H9 (cell line): Measurements from ENCODE around the gene FAHD2A. TPM values are rescaled to one million over a fixed set of nuclear protein-coding genes. Genes with fewer than 3 reads are reported as not detected.
"Not testable (repeated sequence)": the region's sequence is repeated elsewhere in the genome, so short reads cannot be mapped to it uniquely, and the experiment has no call there.

Experiments
- DNase-seq: peaks from one replicate; pipeline ENCODE4 v3.0.0-alpha.2; 2017
- H2AFZ ChIP-seq: one replicate; pipeline ENCODE4 v1.6.1; 2013; ENCODE audit warnings: mild to moderate bottlenecking, low read length, control low read depth, moderate library complexity
- H2AK5ac ChIP-seq: 2 replicates; pipeline ENCODE4 v1.6.1; 2013; ENCODE audit warnings: low read length, control low read depth, mixed read lengths; ENCODE audit not compliant: insufficient read length
- H2BK120ac ChIP-seq: one replicate; pipeline ENCODE4 v1.6.1; 2013; ENCODE audit warnings: low read depth, mild to moderate bottlenecking, low read length, control low read depth, inconsistent platforms; ENCODE audit not compliant: poor library complexity, severe bottlenecking
- H2BK12ac ChIP-seq: 2 replicates; pipeline ENCODE4 v1.6.1; 2013; ENCODE audit warnings: low read length, control low read depth, mixed read lengths, low read depth; ENCODE audit not compliant: insufficient read length
- H2BK15ac ChIP-seq: 2 replicates; pipeline ENCODE4 v1.6.1; 2013; ENCODE audit warnings: low read depth, low read length, control low read depth
- H2BK20ac ChIP-seq: one replicate; pipeline ENCODE4 v1.6.1; 2013; ENCODE audit warnings: low read depth, mild to moderate bottlenecking, low read length, control low read depth, inconsistent platforms; ENCODE audit not compliant: poor library complexity, severe bottlenecking
- H2BK5ac ChIP-seq: 2 replicates; pipeline ENCODE4 v1.6.1; 2013; ENCODE audit warnings: low read length, control low read depth, mixed read lengths; ENCODE audit not compliant: insufficient read length
- H3K14ac ChIP-seq: 2 replicates; pipeline ENCODE4 v1.6.1; 2013; ENCODE audit warnings: low read length, control low read depth; ENCODE audit not compliant: insufficient read depth
- H3K18ac ChIP-seq: 2 replicates; pipeline ENCODE4 v1.6.1; 2013; ENCODE audit warnings: low read depth, mild to moderate bottlenecking, mixed read lengths, low read length, control low read depth; ENCODE audit not compliant: insufficient read length
- H3K23ac ChIP-seq: 2 replicates; pipeline ENCODE4 v1.6.1; 2013; ENCODE audit warnings: low read length, control low read depth, mixed read lengths, low read depth; ENCODE audit not compliant: insufficient read length
- H3K23me2 ChIP-seq: 2 replicates; pipeline ENCODE4 v1.6.1; 2013; ENCODE audit warnings: low read depth, mild to moderate bottlenecking, mixed read lengths, low read length, control low read depth; ENCODE audit not compliant: insufficient read length, poor library complexity, severe bottlenecking
- H3K27ac ChIP-seq: 2 replicates; pipeline ENCODE4 v1.5.1; 2013; ENCODE audit warnings: low read length, control low read depth, mixed read lengths, low read depth; ENCODE audit not compliant: insufficient read length
- H3K27me3 ChIP-seq: 2 replicates; pipeline ENCODE4 v1.6.1; 2013; ENCODE audit warnings: low read length, control low read depth, inconsistent platforms; ENCODE audit not compliant: insufficient read depth
- H3K4ac ChIP-seq: 2 replicates; pipeline ENCODE4 v1.6.1; 2013; ENCODE audit warnings: low read depth, mild to moderate bottlenecking, control low read depth, inconsistent platforms, low read length, moderate library complexity
- H3K4me1 ChIP-seq: 2 replicates; pipeline ENCODE4 v1.6.1; 2013; ENCODE audit warnings: low read length, control low read depth, inconsistent platforms; ENCODE audit not compliant: insufficient read depth
- H3K4me2 ChIP-seq: 2 replicates; pipeline ENCODE4 v1.6.1; 2013; ENCODE audit warnings: low read length, control low read depth, mixed read lengths; ENCODE audit not compliant: insufficient read length, insufficient read depth
- H3K56ac ChIP-seq: 2 replicates; pipeline ENCODE4 v1.6.1; 2013; ENCODE audit warnings: low read depth, mild to moderate bottlenecking, mixed read lengths, low read length, control low read depth; ENCODE audit not compliant: insufficient read length
- H3K79me1 ChIP-seq: 2 replicates; pipeline ENCODE4 v1.6.1; 2013; ENCODE audit warnings: low read depth, mild to moderate bottlenecking, moderate library complexity, low read length, control low read depth, inconsistent platforms; ENCODE audit not compliant: insufficient read depth, poor library complexity, severe bottlenecking
- H3K79me2 ChIP-seq: 2 replicates; pipeline ENCODE4 v1.6.1; 2013; ENCODE audit warnings: low read length, control low read depth, inconsistent platforms; ENCODE audit not compliant: insufficient read depth
- H3K9ac ChIP-seq: 2 replicates; pipeline ENCODE4 v1.6.1; 2013; ENCODE audit warnings: low read length, control low read depth, mixed read lengths; ENCODE audit not compliant: insufficient read length; ENCODE audit errors: extremely low read depth
- H3K9me3 ChIP-seq: one replicate; pipeline ENCODE4 v1.6.1; 2013; ENCODE audit warnings: low read depth, low read length, inconsistent platforms; ENCODE audit not compliant: control insufficient read depth
- H3T11ph ChIP-seq: one replicate; pipeline ENCODE4 v1.6.1; 2013; ENCODE audit warnings: mild to moderate bottlenecking, low read length, control low read depth, inconsistent platforms
- H4K20me1 ChIP-seq: one replicate; pipeline ENCODE4 v1.6.1; 2013; ENCODE audit not compliant: control insufficient read depth, insufficient read length, insufficient read depth
- H4K5ac ChIP-seq: 2 replicates; pipeline ENCODE4 v1.6.1; 2013; ENCODE audit warnings: low read depth, mild to moderate bottlenecking, mixed read lengths, low read length, control low read depth; ENCODE audit not compliant: insufficient read length
- H4K8ac ChIP-seq: replicated peaks from 2 replicates; pipeline ENCODE4 v1.6.1; 2013; ENCODE audit warnings: low read length, control low read depth, mixed read lengths, low read depth; ENCODE audit not compliant: insufficient read length
- H4K91ac ChIP-seq: 2 replicates; pipeline ENCODE4 v1.6.1; 2013; ENCODE audit warnings: low read depth, mild to moderate bottlenecking, moderate library complexity, mixed read lengths, low read length, control low read depth; ENCODE audit not compliant: insufficient read length
- H3K27ac Mint-ChIP-seq, 3 experiments: 2 replicates in 2 of 3; 3 replicates in 1 of 3; pipeline ENCODE4 v1.8.0; 2020 to 2021; ENCODE audit warnings: mixed read lengths in 3 of 3, mild to moderate bottlenecking in 1 of 3, moderate library complexity in 1 of 3
- H3K27me3 Mint-ChIP-seq: 2 replicates; pipeline ENCODE4 v1.8.0; 2021; ENCODE audit warnings: low read depth, mild to moderate bottlenecking, moderate library complexity, mixed read lengths
- H3K36me3 Mint-ChIP-seq, 3 experiments: 2 replicates in 2 of 3; 3 replicates in 1 of 3; pipeline ENCODE4 v1.8.0; 2020 to 2021; ENCODE audit warnings: low read depth in 3 of 3, mixed read lengths in 3 of 3; ENCODE audit not compliant: insufficient read depth in 1 of 3
- H3K4me1 Mint-ChIP-seq, 2 experiments: 2 replicates each; pipeline ENCODE4 v1.8.0; 2020; ENCODE audit warnings: mixed read lengths in 2 of 2
- H3K4me3 Mint-ChIP-seq, 2 experiments: 2 replicates in 1 of 2; 3 replicates in 1 of 2; pipeline ENCODE4 v1.8.0; 2020 to 2021; ENCODE audit warnings: mild to moderate bottlenecking in 2 of 2, mixed read lengths in 2 of 2, moderate library complexity in 1 of 2
- H3K9me3 Mint-ChIP-seq, 2 experiments: 2 replicates in 1 of 2; 3 replicates in 1 of 2; pipeline ENCODE4 v1.8.0; 2020; ENCODE audit warnings: mild to moderate bottlenecking in 2 of 2, mixed read lengths in 2 of 2, moderate library complexity in 1 of 2
- WGBS: extraction: QIAGEN DNeasy Blood & Tissue Kit; methylation state at CpG from one replicate; pipeline ENCODE4 v1.1.7; 2013; ENCODE audit warnings: missing lambda C conversion rate, low lambda C conversion rate, mixed read lengths; ENCODE audit not compliant: insufficient read length; ENCODE audit errors: extremely low coverage; 5-methylcytosine and 5-hydroxymethylcytosine counted together
- total RNA-seq: library from RNA; stranded (reverse); gene quantifications from 2 replicates; pipeline ENCODE4 v1.2.1, GENCODE V29; 2021
- TF ChIP-seq, protein P1 (sequence below): fragments of 200-600 bp; sonication (generic); conservative IDR thresholded peaks from 3 replicates; pipeline ENCODE4 v1.8.0; 2021; ENCODE audit warnings: antibody characterized with exemption, mild to moderate bottlenecking

Gene FAHD2A
- total RNA-seq, 1 experiment from 2014 or later = 39.8 TPM

DNA sequence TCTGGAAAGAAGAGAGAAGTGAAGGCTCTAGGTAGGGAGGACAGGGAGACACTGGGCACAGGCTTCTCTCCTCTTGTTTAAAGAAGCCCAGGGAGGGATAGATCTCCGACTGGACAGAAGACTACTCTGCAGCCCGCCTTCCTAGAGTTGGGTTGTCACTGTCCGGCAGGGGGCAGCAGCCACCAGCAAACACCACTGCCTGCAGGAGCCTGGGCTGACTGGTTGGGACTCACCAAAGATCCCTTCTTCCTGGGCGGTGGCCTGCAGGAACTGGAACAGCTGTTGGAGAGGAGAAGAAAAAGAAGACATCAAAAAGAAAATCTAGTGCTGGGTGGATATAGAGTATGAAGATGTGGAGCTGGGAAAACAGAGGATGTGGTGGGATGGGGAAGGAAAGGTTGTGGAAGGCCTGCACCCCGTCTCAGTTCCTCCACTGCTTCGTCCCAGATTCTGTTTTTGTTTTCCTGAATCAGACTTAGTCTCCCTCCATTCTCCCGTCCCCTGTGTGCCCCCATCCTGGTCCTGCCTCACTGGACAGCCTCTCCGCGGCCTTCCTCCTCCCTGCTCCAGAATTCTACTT is 11.6 kb downstream of the FAHD2A start:
- not testable (repeated sequence) for H3K79me1 ChIP-seq, H4K5ac ChIP-seq, H3K36me3 Mint-ChIP-seq, H2BK12ac ChIP-seq, H2BK20ac ChIP-seq, H2BK15ac ChIP-seq, H4K8ac ChIP-seq, H2BK5ac ChIP-seq, H3K4me1 ChIP-seq, H3K18ac ChIP-seq, H4K20me1 ChIP-seq, H2BK120ac ChIP-seq, H3K23me2 ChIP-seq, H3K4me2 ChIP-seq, H3T11ph ChIP-seq, H4K91ac ChIP-seq, H3K14ac ChIP-seq, H3K27ac ChIP-seq, H3K9ac ChIP-seq, H3K4me1 Mint-ChIP-seq, H3K9me3 ChIP-seq, H3K23ac ChIP-seq, H3K27me3 ChIP-seq, H2AK5ac ChIP-seq, H3K56ac ChIP-seq, H3K4ac ChIP-seq, H3K4me3 Mint-ChIP-seq, H2AFZ ChIP-seq, H3K27ac Mint-ChIP-seq, H3K9me3 Mint-ChIP-seq, H3K79me2 ChIP-seq
- peaks cover 33% of the 10 kb centered on the region for H3K27me3 Mint-ChIP-seq
- TF ChIP-seq, protein P1, sequence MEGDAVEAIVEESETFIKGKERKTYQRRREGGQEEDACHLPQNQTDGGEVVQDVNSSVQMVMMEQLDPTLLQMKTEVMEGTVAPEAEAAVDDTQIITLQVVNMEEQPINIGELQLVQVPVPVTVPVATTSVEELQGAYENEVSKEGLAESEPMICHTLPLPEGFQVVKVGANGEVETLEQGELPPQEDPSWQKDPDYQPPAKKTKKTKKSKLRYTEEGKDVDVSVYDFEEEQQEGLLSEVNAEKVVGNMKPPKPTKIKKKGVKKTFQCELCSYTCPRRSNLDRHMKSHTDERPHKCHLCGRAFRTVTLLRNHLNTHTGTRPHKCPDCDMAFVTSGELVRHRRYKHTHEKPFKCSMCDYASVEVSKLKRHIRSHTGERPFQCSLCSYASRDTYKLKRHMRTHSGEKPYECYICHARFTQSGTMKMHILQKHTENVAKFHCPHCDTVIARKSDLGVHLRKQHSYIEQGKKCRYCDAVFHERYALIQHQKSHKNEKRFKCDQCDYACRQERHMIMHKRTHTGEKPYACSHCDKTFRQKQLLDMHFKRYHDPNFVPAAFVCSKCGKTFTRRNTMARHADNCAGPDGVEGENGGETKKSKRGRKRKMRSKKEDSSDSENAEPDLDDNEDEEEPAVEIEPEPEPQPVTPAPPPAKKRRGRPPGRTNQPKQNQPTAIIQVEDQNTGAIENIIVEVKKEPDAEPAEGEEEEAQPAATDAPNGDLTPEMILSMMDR = peak; percentile 87
- WGBS = no CpG with 5 or more reads among the region's 9 CpGs
- peak; percentile 82 for DNase-seq

DNA sequence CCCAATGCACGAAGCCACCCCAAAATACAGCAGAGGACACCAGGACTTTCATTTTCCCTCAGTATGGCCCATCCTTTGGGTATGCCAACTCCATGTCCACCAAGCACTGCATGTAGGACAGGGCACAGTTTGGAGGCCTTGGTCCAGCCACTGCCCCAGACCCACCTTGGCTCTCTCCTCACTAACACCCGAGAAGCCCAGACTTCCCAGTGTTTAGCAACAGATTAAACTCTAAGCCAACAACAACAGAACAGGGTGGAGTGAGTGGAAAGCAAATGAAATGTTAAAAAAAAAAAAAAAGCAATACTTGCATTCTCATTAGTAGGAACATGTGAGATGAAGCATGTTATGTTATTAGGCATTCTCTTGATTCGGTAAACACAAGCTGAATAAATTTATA is 12.6 kb downstream of the FAHD2A start:
- not testable (repeated sequence) for H3K27ac Mint-ChIP-seq, H3K23ac ChIP-seq, H3K4me3 Mint-ChIP-seq, H4K5ac ChIP-seq, H3K23me2 ChIP-seq, H3K9ac ChIP-seq, H3K56ac ChIP-seq, H2AFZ ChIP-seq, H3K14ac ChIP-seq, H2BK15ac ChIP-seq, H3K9me3 ChIP-seq, H3K27ac ChIP-seq, H3K79me2 ChIP-seq, H2AK5ac ChIP-seq, H4K8ac ChIP-seq, H2BK12ac ChIP-seq, H4K20me1 ChIP-seq, H2BK120ac ChIP-seq, H3K4me2 ChIP-seq, H3K4me1 Mint-ChIP-seq, H2BK20ac ChIP-seq, H3K27me3 ChIP-seq, H3K4me1 ChIP-seq, H4K91ac ChIP-seq, H3T11ph ChIP-seq, H3K18ac ChIP-seq, DNase-seq, H3K79me1 ChIP-seq, H3K4ac ChIP-seq, H3K9me3 Mint-ChIP-seq, H3K36me3 Mint-ChIP-seq, H2BK5ac ChIP-seq
- peaks cover 39% of the 10 kb centered on the region for H3K27me3 Mint-ChIP-seq
- WGBS = no CpG with 5 or more reads among the region's 3 CpGs
